KMS-11 (cell line): ENCODE results near the gene SPECC1.

ENCODE experiments used
- H2AFZ ChIP-seq: fragments of 200-600 bp; sonication (generic); 2 replicates; pipeline ENCODE4 v1.6.1; 2016; ENCODE audit warnings: antibody characterized with exemption, mixed run types, low read depth
- H3K27ac ChIP-seq: fragments of 200-600 bp; sonication (generic); 2 replicates; pipeline ENCODE4 v1.6.1; 2016; ENCODE audit warnings: mild to moderate bottlenecking, mixed run types
- H3K27me3 ChIP-seq: fragments of 200-600 bp; sonication (generic); 2 replicates; pipeline ENCODE4 v1.6.1; 2017; ENCODE audit warnings: mild to moderate bottlenecking, low read depth, mixed run types, moderate library complexity; ENCODE audit not compliant: insufficient read depth
- H3K36me3 ChIP-seq: fragments of 200-600 bp; sonication (generic); 2 replicates; pipeline ENCODE4 v1.6.1; 2017; ENCODE audit warnings: mild to moderate bottlenecking, mixed run types; ENCODE audit not compliant: insufficient read depth
- H3K4me1 ChIP-seq: fragments of 200-600 bp; sonication (generic); 2 replicates; pipeline ENCODE4 v1.6.1; 2016; ENCODE audit warnings: mild to moderate bottlenecking, low read depth, mixed run types; ENCODE audit not compliant: poor library complexity, severe bottlenecking
- H3K4me2 ChIP-seq: fragments of 200-600 bp; sonication (generic); 2 replicates; pipeline ENCODE4 v1.7.0; 2016; ENCODE audit warnings: mild to moderate bottlenecking, mixed run types
- H3K4me3 ChIP-seq: fragments of 200-600 bp; sonication (generic); IDR thresholded peaks from 2 replicates; pipeline ENCODE4 v1.6.1; 2017; ENCODE audit warnings: low read depth, low read length, mixed read lengths; ENCODE audit not compliant: insufficient read depth
- H3K79me2 ChIP-seq: fragments of 200-600 bp; sonication (generic); 2 replicates; pipeline ENCODE4 v1.6.1; 2016; ENCODE audit warnings: low read depth, mixed run types; ENCODE audit not compliant: insufficient read depth
- H3K9ac ChIP-seq: fragments of 200-600 bp; sonication (generic); 2 replicates; pipeline ENCODE4 v1.6.1; 2016; ENCODE audit warnings: mild to moderate bottlenecking, mixed run types
- H4K20me1 ChIP-seq: fragments of 200-600 bp; sonication (generic); 2 replicates; pipeline ENCODE4 v1.6.1; 2016; ENCODE audit warnings: mild to moderate bottlenecking, mixed run types; ENCODE audit not compliant: insufficient read depth
- CTCF ChIP-seq: fragments of 200-600 bp; sonication (generic); conservative IDR thresholded peaks from 2 replicates; pipeline ENCODE4 v1.6.1; 2017; ENCODE audit warnings: low read depth, mild to moderate bottlenecking, antibody characterized with exemption, low read length, moderate library complexity, mixed read lengths

Gene SPECC1

GRCh38 chr17:20271011-20271610, 262.0 kb downstream of the SPECC1 start:
- no peak overlapping the region for H3K9ac ChIP-seq
- peaks cover 44% of the 10 kb centered on the region for H3K4me1 ChIP-seq
- H3K27me3 ChIP-seq, result no peaks in the 10 kb centered on the region
- no peaks in the 10 kb centered on the region for H3K36me3 ChIP-seq
- TF ChIP-seq CTCF, result no peak
- H3K4me3 ChIP-seq, result no peak overlapping the region
- no peaks in the 10 kb centered on the region for H4K20me1 ChIP-seq
- H3K79me2 ChIP-seq, result no peaks in the 10 kb centered on the region
- H3K4me2 ChIP-seq, result no peak overlapping the region
- H2AFZ ChIP-seq, result no peak overlapping the region
- H3K27ac ChIP-seq, result no peak overlapping the region

GRCh38 chr17:20273741-20274500, 264.8 kb downstream of the SPECC1 start:
- TF ChIP-seq CTCF, result no peak
- H4K20me1 ChIP-seq, result no peaks in the 10 kb centered on the region
- no peaks in the 10 kb centered on the region for H3K79me2 ChIP-seq
- no peak overlapping the region for H3K4me2 ChIP-seq
- H3K9ac ChIP-seq, result no peak overlapping the region
- H3K27ac ChIP-seq, result no peak overlapping the region
- H3K4me3 ChIP-seq, result no peak overlapping the region
- peaks cover 30% of the 10 kb centered on the region for H3K4me1 ChIP-seq
- H3K36me3 ChIP-seq, result no peaks in the 10 kb centered on the region
- no peak overlapping the region for H2AFZ ChIP-seq
- H3K27me3 ChIP-seq, result no peaks in the 10 kb centered on the region

GRCh38 chr17:20275653-20276052, 266.5 kb downstream of the SPECC1 start:
- no peak for TF ChIP-seq CTCF
- no peaks in the 10 kb centered on the region for H4K20me1 ChIP-seq
- H3K27ac ChIP-seq, result no peak overlapping the region
- H3K4me3 ChIP-seq, result no peak overlapping the region
- no peak overlapping the region for H3K9ac ChIP-seq
- H2AFZ ChIP-seq, result no peak overlapping the region
- no peak overlapping the region for H3K4me2 ChIP-seq
- H3K36me3 ChIP-seq, result no peaks in the 10 kb centered on the region
- H3K79me2 ChIP-seq, result no peaks in the 10 kb centered on the region
- H3K27me3 ChIP-seq, result no peaks in the 10 kb centered on the region
- peaks cover 29% of the 10 kb centered on the region for H3K4me1 ChIP-seq

GRCh38 chr17:20276421-20276820, 267.3 kb downstream of the SPECC1 start:
- Histone ChIP-seq H3K9ac (no peak overlapping the region), H3K27ac (no peak overlapping the region), H3K4me1 (peaks cover 21% of the 10 kb centered on the region), H3K4me2 (no peak overlapping the region), H3K36me3 (no peaks in the 10 kb centered on the region), H3K4me3 (no peak overlapping the region), H2AFZ (no peak overlapping the region), H3K79me2 (no peaks in the 10 kb centered on the region), H3K27me3 (no peaks in the 10 kb centered on the region), H4K20me1 (no peaks in the 10 kb centered on the region)
- TF ChIP-seq CTCF, result no peak
